OCI-LY7 (cell line): ENCODE measurements around the gene CUZD1.

Experiments used
- EZH2phosphoT487 ChIP-seq: fragments of 200-600 bp; sonication (generic); IDR thresholded peaks from 2 replicates; pipeline ENCODE4 v1.6.1; 2018; ENCODE audit warnings: low read depth, borderline replicate concordance, mild to moderate bottlenecking, mixed run types, antibody characterized with exemption, low read length, moderate library complexity, mixed read lengths
- TF ChIP-seq, protein P1 (sequence below): fragments of 200-600 bp; sonication (generic); conservative IDR thresholded peaks from 2 replicates; pipeline ENCODE4 v1.5.1; 2014; ENCODE audit warnings: mild to moderate bottlenecking, antibody characterized with exemption, low read length, moderate library complexity, mixed read lengths

- TF ChIP-seq, protein P1, sequence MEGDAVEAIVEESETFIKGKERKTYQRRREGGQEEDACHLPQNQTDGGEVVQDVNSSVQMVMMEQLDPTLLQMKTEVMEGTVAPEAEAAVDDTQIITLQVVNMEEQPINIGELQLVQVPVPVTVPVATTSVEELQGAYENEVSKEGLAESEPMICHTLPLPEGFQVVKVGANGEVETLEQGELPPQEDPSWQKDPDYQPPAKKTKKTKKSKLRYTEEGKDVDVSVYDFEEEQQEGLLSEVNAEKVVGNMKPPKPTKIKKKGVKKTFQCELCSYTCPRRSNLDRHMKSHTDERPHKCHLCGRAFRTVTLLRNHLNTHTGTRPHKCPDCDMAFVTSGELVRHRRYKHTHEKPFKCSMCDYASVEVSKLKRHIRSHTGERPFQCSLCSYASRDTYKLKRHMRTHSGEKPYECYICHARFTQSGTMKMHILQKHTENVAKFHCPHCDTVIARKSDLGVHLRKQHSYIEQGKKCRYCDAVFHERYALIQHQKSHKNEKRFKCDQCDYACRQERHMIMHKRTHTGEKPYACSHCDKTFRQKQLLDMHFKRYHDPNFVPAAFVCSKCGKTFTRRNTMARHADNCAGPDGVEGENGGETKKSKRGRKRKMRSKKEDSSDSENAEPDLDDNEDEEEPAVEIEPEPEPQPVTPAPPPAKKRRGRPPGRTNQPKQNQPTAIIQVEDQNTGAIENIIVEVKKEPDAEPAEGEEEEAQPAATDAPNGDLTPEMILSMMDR: no peak
- no peak for TF ChIP-seq EZH2phosphoT487
These were observed 18.5 kb upstream of the CUZD1 start for GRCh38 chr10:122864194-122864592.
